Prostate gland (tissue), 2 donors: ENCODE data around the gene GPR6. TPM values are rescaled to one million over a fixed set of nuclear protein-coding genes. Genes with fewer than 3 reads are reported as not detected.

Experiments used
- DNase-seq: peaks from one replicate; pipeline ENCODE4 v3.0.0-alpha.2; 2019; ENCODE audit warnings: low spot score
- H3K27ac ChIP-seq, 2 donors: fragments of 200-600 bp; sonication (generic); 2 replicates each; pipeline ENCODE4 v1.5.1; 2017 to 2019
- H3K27me3 ChIP-seq: fragments of 200-600 bp; sonication (generic); replicated peaks from 2 replicates; pipeline ENCODE4 v1.5.1; 2019; ENCODE audit not compliant: insufficient read depth
- H3K36me3 ChIP-seq, 2 donors: fragments of 200-600 bp; sonication (generic); 1 replicate in 1 of 2; 2 replicates in 1 of 2; pipeline versions ENCODE4 v1.5.1 to v1.8.1; 2017 to 2019
- H3K4me1 ChIP-seq: fragments of 200-600 bp; sonication (generic); replicated peaks from 2 replicates; pipeline ENCODE4 v1.5.1; 2019
- H3K4me3 ChIP-seq, 2 donors: fragments of 200-600 bp; sonication (generic); 2 replicates each; pipeline ENCODE4 v1.5.1; 2017 to 2019
- H3K9me3 ChIP-seq: fragments of 200-600 bp; sonication (generic); 2 replicates; pipeline ENCODE4 v1.5.1; 2017
- CTCF ChIP-seq, 4 experiments: fragments of 200-600 bp in 2 of 4; fragments of 450-650 bp in 2 of 4; sonication (generic) in 2 of 4; IDR thresholded peaks; 1 replicate in 3 of 4; 2 replicates in 1 of 4; pipeline ENCODE4 v1.5.1; 2016 to 2019; ENCODE audit warnings: antibody characterized with exemption in 4 of 4, mild to moderate bottlenecking in 2 of 4, moderate library complexity in 2 of 4
- POLR2A ChIP-seq: fragments of 450-650 bp; IDR thresholded peaks from one replicate; pipeline ENCODE4 v1.6.1; 2016; ENCODE audit warnings: antibody characterized with exemption, mild to moderate bottlenecking
- POLR2AphosphoS5 ChIP-seq: sonication (generic); formaldehyde crosslinking; IDR thresholded peaks from one replicate; pipeline ENCODE4 v1.6.1; 2017; ENCODE audit warnings: antibody characterized with exemption
- WGBS: methylation state at CpG from one replicate; pipeline ENCODE4 v1.1.5; 2018; 5-methylcytosine and 5-hydroxymethylcytosine counted together
- intact Hi-C: fragments of 100-400 bp; cut with DNase I; formaldehyde crosslinking; loops from one replicate; pipeline ENCODE4 v1.14.2; 2022
- total RNA-seq, 2 donors: library from RNA; depleted of rRNA; stranded (reverse); fragments of >200 nt; gene quantifications; one replicate each; pipeline ENCODE4 v1.1.0, GENCODE V29; 2016

The GPR6 gene
- total RNA-seq, 2 donors from 2014 or later, result not detected

GRCh38 chr6:109998159-109998785 is 20.2 kb downstream of the GPR6 start:
- no peak for DNase-seq
- Histone ChIP-seq H3K36me3 (no peaks in the 10 kb centered on the region), H3K27me3 (no peaks in the 10 kb centered on the region), H3K4me1 (no peaks in the 10 kb centered on the region), H3K9me3 (no peaks in the 10 kb centered on the region), H3K4me3 (no peak overlapping the region), H3K27ac (no peak overlapping the region)
- WGBS, result 37% methylated on average over 3 of the region's 3 CpGs
- intact Hi-C loops, result no loop called here
- TF ChIP-seq CTCF (IDR thresholded peaks at IDR 0.05) (no peak), POLR2A (no peak), POLR2AphosphoS5 (no peak)

GRCh38 chr6:109999740-110000139 is 21.6 kb downstream of the GPR6 start:
- no peak overlapping the region for H3K27ac ChIP-seq
- H3K9me3 ChIP-seq, result no peaks in the 10 kb centered on the region
- no peak for DNase-seq
- H3K27me3 ChIP-seq, result no peaks in the 10 kb centered on the region
- H3K4me3 ChIP-seq, result no peak overlapping the region
- intact Hi-C loops, result no loop called here
- H3K36me3 ChIP-seq, result no peaks in the 10 kb centered on the region
- TF ChIP-seq POLR2A (no peak), POLR2AphosphoS5 (no peak), CTCF (IDR thresholded peaks at IDR 0.05) (no peak)
- H3K4me1 ChIP-seq, result no peaks in the 10 kb centered on the region
- 84% methylated on average over 3 of the region's 3 CpGs for WGBS

GRCh38 chr6:110002676-110003075 is 24.6 kb downstream of the GPR6 start:
- no peak for DNase-seq
- TF ChIP-seq POLR2AphosphoS5 (no peak), POLR2A (no peak), CTCF (IDR thresholded peaks at IDR 0.05) (no peak)
- Histone ChIP-seq H3K27me3 (no peaks in the 10 kb centered on the region), H3K36me3 (no peaks in the 10 kb centered on the region), H3K4me1 (no peaks in the 10 kb centered on the region), H3K27ac (no peak overlapping the region), H3K4me3 (no peak overlapping the region), H3K9me3 (no peaks in the 10 kb centered on the region)
- 83% methylated on average over 5 of the region's 5 CpGs for WGBS
- intact Hi-C loops, result no loop called here

- TF ChIP-seq CTCF (IDR thresholded peaks at IDR 0.05) (no peak), POLR2A (no peak), POLR2AphosphoS5 (no peak)
Measured at GRCh38 chr6:110013386-110013785, 35.3 kb downstream of the GPR6 start.

GRCh38 chr6:110015206-110015605 is 37.1 kb downstream of the GPR6 start:
- H3K4me3 ChIP-seq, result no peak overlapping the region
- H3K9me3 ChIP-seq, result no peaks in the 10 kb centered on the region
- H3K27me3 ChIP-seq, result no peaks in the 10 kb centered on the region
- no peak for DNase-seq
- intact Hi-C loops, result no loop called here
- TF ChIP-seq POLR2AphosphoS5 (no peak), POLR2A (no peak), CTCF (IDR thresholded peaks at IDR 0.05) (no peak)
- no peak overlapping the region for H3K27ac ChIP-seq
- no peaks in the 10 kb centered on the region for H3K4me1 ChIP-seq
- no peaks in the 10 kb centered on the region for H3K36me3 ChIP-seq
- WGBS, result 89% methylated on average over 9 of the region's 9 CpGs

More at GRCh38 chr6:110013386-110013785, 35.3 kb downstream of the GPR6 start:
- Histone ChIP-seq H3K27ac (no peak overlapping the region), H3K36me3 (no peaks in the 10 kb centered on the region), H3K4me3 (no peak overlapping the region), H3K9me3 (no peaks in the 10 kb centered on the region), H3K4me1 (no peaks in the 10 kb centered on the region), H3K27me3 (no peaks in the 10 kb centered on the region)
- intact Hi-C loops, result no loop called here
- DNase-seq, result no peak
- WGBS, result 74% methylated on average over 6 of the region's 6 CpGs
